Measurements from ENCODE around the gene CCT3.

DNA sequence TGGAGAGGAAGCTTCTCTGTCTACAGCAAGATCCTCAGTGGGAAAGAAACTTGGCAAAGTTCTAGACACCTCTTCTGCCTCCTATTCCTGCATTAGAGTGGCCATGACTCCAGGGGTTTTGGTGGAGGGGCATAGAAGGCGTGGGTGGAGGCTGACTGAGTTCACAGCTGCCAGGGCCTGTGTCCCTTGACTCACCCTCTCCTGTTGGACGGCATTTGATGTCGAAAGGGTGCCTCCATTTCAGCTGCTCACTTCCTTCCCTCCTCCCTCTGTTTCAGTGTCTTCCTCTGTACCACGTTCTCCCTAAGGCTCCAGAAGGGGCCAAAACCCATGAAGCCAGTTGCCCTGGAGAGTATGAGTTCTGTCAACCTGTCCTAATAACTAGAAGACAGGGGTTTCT lies 53.3 kb downstream of the CCT3 start:
- TF ChIP-seq, protein P1, sequence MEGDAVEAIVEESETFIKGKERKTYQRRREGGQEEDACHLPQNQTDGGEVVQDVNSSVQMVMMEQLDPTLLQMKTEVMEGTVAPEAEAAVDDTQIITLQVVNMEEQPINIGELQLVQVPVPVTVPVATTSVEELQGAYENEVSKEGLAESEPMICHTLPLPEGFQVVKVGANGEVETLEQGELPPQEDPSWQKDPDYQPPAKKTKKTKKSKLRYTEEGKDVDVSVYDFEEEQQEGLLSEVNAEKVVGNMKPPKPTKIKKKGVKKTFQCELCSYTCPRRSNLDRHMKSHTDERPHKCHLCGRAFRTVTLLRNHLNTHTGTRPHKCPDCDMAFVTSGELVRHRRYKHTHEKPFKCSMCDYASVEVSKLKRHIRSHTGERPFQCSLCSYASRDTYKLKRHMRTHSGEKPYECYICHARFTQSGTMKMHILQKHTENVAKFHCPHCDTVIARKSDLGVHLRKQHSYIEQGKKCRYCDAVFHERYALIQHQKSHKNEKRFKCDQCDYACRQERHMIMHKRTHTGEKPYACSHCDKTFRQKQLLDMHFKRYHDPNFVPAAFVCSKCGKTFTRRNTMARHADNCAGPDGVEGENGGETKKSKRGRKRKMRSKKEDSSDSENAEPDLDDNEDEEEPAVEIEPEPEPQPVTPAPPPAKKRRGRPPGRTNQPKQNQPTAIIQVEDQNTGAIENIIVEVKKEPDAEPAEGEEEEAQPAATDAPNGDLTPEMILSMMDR (IDR thresholded peaks at IDR 0.05) = no peak
- no peak for TF ChIP-seq POLR2A (IDR thresholded peaks at IDR 0.05)
- TF ChIP-seq EP300 (IDR thresholded peaks at IDR 0.05) = no peak

Measured in upper lobe of left lung (tissue), 4 donors.